Right lobe of liver (tissue), 6 donors: Measurements from ENCODE around the gene SMIM36. TPM values are rescaled to one million over a fixed set of nuclear protein-coding genes. Genes with fewer than 3 reads are reported as not detected.

Experiments
- ATAC-seq, 4 donors: fragments of 200-7000 bp; cut with Tn5 transposase; one replicate each; pipeline ENCODE4 v1.9.1; 2020; ENCODE audit warnings: mild to moderate bottlenecking in 4 of 4, moderate library complexity in 4 of 4
- DNase-seq, 3 donors: peaks; one replicate each; pipeline ENCODE4 v3.0.0-alpha.2; 2020
- H3K27ac ChIP-seq, 3 donors: fragments of 200-600 bp; one replicate each; pipeline ENCODE4 v1.8.0; 2022
- H3K27me3 ChIP-seq, 2 donors: fragments of 200-600 bp; one replicate each; pipeline ENCODE4 v1.8.0; 2022
- H3K36me3 ChIP-seq, 4 donors: fragments of 200-600 bp; sonication (generic) in 1 of 4; one replicate each; pipeline versions ENCODE4 v1.5.1 to v1.8.0; 2017 to 2022; ENCODE audit warnings: control low read depth in 1 of 4
- H3K4me1 ChIP-seq, 4 donors: fragments of 200-600 bp; sonication (generic) in 1 of 4; one replicate each; pipeline versions ENCODE4 v1.5.1 to v1.8.0; 2017 to 2022; ENCODE audit warnings: control low read depth in 1 of 4
- H3K4me3 ChIP-seq, 3 donors: fragments of 200-600 bp; one replicate each; pipeline ENCODE4 v1.8.0; 2022
- H3K9me3 ChIP-seq, 4 donors: fragments of 200-600 bp; sonication (generic) in 1 of 4; one replicate each; pipeline versions ENCODE4 v1.5.1 to v1.8.0; 2017 to 2022; ENCODE audit warnings: control low read depth in 1 of 4
- POLR2A ChIP-seq: fragments of 450-650 bp; IDR thresholded peaks from one replicate; pipeline ENCODE4 v1.6.1; 2017; ENCODE audit warnings: antibody characterized with exemption, mild to moderate bottlenecking
- WGBS: methylation state at CpG from one replicate; pipeline ENCODE4 v1.1.6; 2018; ENCODE audit warnings: low coverage, low lambda C conversion rate; ENCODE audit not compliant: insufficient coverage; ENCODE audit errors: missing lambda C conversion rate; 5-methylcytosine and 5-hydroxymethylcytosine counted together
- intact Hi-C, 2 donors: fragments of 100-400 bp; cut with DNase I; formaldehyde crosslinking; loops; one replicate each; pipeline versions ENCODE4 v1.11.2 to v1.14.1; 2022
- total RNA-seq, 6 experiments: library from RNA; depleted of rRNA in 2 of 6; stranded (reverse); fragments of >200 nt in 2 of 6; fragmentation: NEBNext Ultra II Directional in 3 of 6; extraction: Animal tissue kit (Norgen Biotek cat#: 25700) in 3 of 6; gene quantifications; one replicate each; pipeline versions ENCODE4 v1.1.0 to v1.2.4, GENCODE V29; 2016 to 2023
- TF ChIP-seq, protein P1 (sequence below), 4 donors: fragments of 200-600 bp in 3 of 4; fragments of 450-650 bp in 1 of 4; IDR thresholded peaks; one replicate each; pipeline versions ENCODE4 v1.5.1 to v1.8.0; 2016 to 2022; ENCODE audit warnings: antibody characterized with exemption in 4 of 4, mild to moderate bottlenecking in 2 of 4
- donor health status: DM: no; HTN: yes; CAD: no.
- donor health status: DM: no; HTN: no; CAD: no.
- donor health status: DM: no; HTN: no; CAD: no.
- donor health status: DM: no; HTN: yes; CAD: no.
- donor health status: DM: no; HTN: yes; CAD: no.

Gene SMIM36
- total RNA-seq, 6 experiments from 2014 or later = not detected

DNA sequence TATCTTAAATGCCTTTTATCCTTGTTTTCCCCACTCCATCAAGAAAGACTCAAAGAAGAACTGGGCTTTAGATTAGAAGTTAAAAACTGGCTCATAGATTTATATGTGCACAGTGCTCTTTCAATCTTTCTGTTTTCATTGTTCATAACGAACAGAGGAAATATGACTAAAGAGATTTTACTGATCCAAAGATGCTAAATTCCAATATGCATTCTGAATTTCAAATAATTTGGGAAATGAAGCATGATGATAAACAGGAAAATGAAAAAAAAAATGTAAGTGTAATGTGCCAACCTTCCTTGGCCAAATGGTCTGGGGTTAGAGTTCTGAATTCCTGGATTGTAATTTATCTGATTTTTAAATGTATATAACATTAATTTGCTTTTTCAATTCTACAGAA is 25.0 kb upstream of the SMIM36 start:
- ATAC-seq (no peak), DNase-seq (no peak)
- H3K9me3 ChIP-seq = no peaks in the 10 kb centered on the region
- intact Hi-C loops = no loop called here
- H3K4me1 ChIP-seq = peaks cover 0 to 23% (median 9%) of the 10 kb centered on the region in 4 donors
- 83% methylated on average over 1 of the region's 1 CpG for WGBS
- H3K4me3 ChIP-seq = no peak overlapping the region
- H3K36me3 ChIP-seq = no peaks in the 10 kb centered on the region
- H3K27me3 ChIP-seq = no peaks in the 10 kb centered on the region
- TF ChIP-seq, protein P1, sequence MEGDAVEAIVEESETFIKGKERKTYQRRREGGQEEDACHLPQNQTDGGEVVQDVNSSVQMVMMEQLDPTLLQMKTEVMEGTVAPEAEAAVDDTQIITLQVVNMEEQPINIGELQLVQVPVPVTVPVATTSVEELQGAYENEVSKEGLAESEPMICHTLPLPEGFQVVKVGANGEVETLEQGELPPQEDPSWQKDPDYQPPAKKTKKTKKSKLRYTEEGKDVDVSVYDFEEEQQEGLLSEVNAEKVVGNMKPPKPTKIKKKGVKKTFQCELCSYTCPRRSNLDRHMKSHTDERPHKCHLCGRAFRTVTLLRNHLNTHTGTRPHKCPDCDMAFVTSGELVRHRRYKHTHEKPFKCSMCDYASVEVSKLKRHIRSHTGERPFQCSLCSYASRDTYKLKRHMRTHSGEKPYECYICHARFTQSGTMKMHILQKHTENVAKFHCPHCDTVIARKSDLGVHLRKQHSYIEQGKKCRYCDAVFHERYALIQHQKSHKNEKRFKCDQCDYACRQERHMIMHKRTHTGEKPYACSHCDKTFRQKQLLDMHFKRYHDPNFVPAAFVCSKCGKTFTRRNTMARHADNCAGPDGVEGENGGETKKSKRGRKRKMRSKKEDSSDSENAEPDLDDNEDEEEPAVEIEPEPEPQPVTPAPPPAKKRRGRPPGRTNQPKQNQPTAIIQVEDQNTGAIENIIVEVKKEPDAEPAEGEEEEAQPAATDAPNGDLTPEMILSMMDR (IDR thresholded peaks at IDR 0.05) = no peak
- H3K27ac ChIP-seq = no peak overlapping the region

DNA sequence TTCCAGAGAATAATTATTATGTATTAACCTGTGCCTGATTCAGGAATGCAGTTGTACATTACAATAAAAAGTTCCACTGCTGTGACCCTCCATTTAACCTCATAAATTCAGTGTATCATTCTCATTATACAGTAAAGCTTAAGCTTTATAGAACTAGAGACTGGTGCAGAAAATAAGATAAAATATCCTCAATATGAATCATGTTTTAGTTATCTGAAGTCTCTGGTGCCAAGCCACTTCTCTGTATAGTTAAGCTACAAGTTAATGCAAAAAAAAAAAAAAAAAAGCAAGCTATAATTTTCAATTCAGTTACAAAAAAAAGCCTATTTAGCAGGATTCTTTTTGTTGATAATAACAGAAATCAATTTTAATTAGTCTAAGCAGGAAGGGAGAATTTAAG is 22.4 kb upstream of the SMIM36 start:
- Histone ChIP-seq H3K27ac (no peak overlapping the region), H3K4me3 (no peak overlapping the region), H3K4me1 (peaks cover 0 to 31% (median 11%) of the 10 kb centered on the region in 4 donors), H3K27me3 (no peaks in the 10 kb centered on the region), H3K36me3 (no peaks in the 10 kb centered on the region), H3K9me3 (no peaks in the 10 kb centered on the region)
- ATAC-seq (no peak), DNase-seq (no peak)
- TF ChIP-seq POLR2A = no peak
- TF ChIP-seq, protein P1 (IDR thresholded peaks at IDR 0.05) = no peak
- intact Hi-C loops = no loop called here

DNA sequence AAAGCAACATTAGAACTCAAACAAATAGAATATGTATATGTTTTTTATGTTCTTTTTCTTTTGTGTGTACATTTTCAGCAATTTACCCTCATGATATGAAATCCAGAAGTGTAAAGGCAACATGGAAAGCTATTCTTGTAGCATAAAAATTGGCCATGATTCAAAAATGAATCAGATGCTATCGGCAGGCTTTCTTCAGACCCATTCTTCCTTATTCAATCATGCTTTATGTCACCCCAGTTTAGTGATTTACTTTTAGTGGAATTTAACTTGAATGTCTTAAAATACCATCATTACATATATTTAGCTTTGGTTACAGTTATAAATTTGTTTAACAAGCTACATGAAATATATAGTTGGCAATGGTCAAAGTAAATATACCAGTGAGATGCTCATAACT is 21.4 kb upstream of the SMIM36 start:
- peak overlapping the region in 2 of 3 donors; percentile 76 to 84 for H3K27ac ChIP-seq
- H3K27me3 ChIP-seq = no peaks in the 10 kb centered on the region
- H3K9me3 ChIP-seq = no peaks in the 10 kb centered on the region
- H3K36me3 ChIP-seq = no peaks in the 10 kb centered on the region
- peaks cover 0 to 34% (median 14%) of the 10 kb centered on the region in 4 donors for H3K4me1 ChIP-seq
- DNase-seq (no peak), ATAC-seq (no peak)
- intact Hi-C loops = no loop called here
- 53% methylated on average over 1 of the region's 1 CpG for WGBS
- no peak for TF ChIP-seq POLR2A
- TF ChIP-seq, protein P1 (IDR thresholded peaks at IDR 0.05) = no peak
- no peak overlapping the region for H3K4me3 ChIP-seq

DNA sequence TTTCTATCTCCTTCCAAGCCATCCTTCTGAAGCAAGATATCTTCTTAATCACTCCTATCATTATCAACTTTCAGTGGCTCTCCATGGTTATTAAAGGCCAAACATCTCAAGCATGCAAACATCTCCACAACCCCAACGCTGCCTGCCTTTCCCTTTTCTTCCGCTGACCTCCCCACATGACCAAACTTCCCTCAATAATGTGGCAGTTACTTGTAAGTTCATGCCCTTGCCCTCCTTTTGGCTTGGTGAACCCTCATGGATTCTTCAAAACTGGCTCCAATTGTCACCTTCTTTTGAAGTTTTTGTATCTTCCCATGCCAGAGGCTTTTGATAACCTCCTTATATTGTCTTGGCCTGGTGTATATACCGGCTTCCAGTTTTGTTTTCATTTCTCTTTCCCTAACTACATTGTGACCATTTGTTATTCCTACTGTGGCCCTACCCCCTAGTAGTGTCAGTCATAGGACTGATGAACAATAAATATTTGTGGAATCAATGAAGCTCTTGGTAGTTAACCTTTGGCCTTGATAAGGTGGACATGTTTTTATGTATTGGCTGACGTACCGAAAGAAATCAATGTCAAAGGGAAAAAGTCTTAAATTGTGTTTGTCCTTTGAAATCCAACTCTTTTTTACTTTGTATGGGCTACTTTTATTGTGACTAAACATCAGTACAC is 19.9 kb upstream of the SMIM36 start:
- Histone ChIP-seq H3K4me1 (peaks cover 0 to 35% (median 15%) of the 10 kb centered on the region in 4 donors), H3K27ac (peak overlapping the region; percentile 70 to 84 (median 76)), H3K36me3 (no peaks in the 10 kb centered on the region), H3K4me3 (peak overlapping the region; percentile 9 to 38 (median 31)), H3K9me3 (no peaks in the 10 kb centered on the region), H3K27me3 (no peaks in the 10 kb centered on the region)
- DNase-seq (peak in 1 of 3 donors; percentile 52), ATAC-seq (peak; percentile 70 to 85 (median 72))
- TF ChIP-seq, protein P1 (IDR thresholded peaks at IDR 0.05) = no peak
- TF ChIP-seq POLR2A = no peak
- intact Hi-C loops = no loop called here
- 26% methylated on average over 5 of the region's 5 CpGs for WGBS
